ENCODE results near the gene FRMPD3.

- TF ChIP-seq CTCF (IDR thresholded peaks at IDR 0.05) (no peak), POLR2A (IDR thresholded peaks at IDR 0.05) (no peak)
Observed at GRCh38 chrX:107470198-107470597, 20.7 kb downstream of the FRMPD3 start.

Data from uterus (tissue), 2 donors.